GM19043 (cell line): ENCODE results near the gene CSF3R.

Source experiments
- ATAC-seq: cut with Tn5 transposase; IDR thresholded peaks from one replicate; pipeline ENCODE4 v1.9.1; 2021; ENCODE audit warnings: low read depth; ENCODE audit not compliant: unreplicated experiment

CSF3R gene

DNA sequence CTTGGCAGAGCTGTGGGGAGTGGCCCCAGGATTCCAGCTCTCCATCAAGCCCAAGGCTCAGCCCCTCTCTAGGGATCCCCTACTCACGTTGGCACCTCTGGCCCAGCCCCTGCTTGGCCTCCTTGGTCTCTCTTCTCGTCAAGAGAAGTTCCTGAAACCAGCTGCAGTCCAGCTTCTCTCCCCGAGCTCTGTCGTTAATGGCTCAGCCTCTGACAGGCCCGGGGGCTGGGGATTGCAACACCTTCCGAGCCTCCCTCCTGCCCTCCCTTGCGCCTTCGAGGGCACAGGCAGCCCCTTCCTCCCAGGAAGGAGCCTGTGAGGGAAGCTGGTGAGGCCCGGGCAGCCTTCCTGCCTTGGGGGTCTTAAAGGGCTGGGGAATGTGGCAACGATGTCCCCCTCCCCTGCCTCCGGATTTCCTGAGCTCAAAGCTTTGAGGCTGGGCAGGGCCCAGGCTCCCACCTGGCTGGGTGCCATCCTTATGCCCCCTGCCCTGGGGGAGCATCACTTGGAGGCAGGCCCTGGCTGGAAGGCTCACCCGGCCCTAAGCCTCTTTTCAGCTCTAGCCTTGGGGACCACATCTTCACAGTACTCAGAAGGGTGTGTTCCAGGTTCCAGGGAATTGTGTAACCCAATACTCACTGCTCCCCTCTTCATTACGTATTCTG is at the start of gene CSF3R:
Gene CSF3R (minus strand): TSS at position 190 of the 665 bp plus-strand sequence. CDS start 3,417 bp downstream, outside the sequence.
- no peak for ATAC-seq

- no peak for ATAC-seq
These were observed 49.1 kb upstream of the CSF3R start for GRCh38 chr1:36531833-36532232.

GRCh38 chr1:36530791-36531190 is 48.1 kb upstream of the CSF3R start:
- ATAC-seq, result no peak

DNA sequence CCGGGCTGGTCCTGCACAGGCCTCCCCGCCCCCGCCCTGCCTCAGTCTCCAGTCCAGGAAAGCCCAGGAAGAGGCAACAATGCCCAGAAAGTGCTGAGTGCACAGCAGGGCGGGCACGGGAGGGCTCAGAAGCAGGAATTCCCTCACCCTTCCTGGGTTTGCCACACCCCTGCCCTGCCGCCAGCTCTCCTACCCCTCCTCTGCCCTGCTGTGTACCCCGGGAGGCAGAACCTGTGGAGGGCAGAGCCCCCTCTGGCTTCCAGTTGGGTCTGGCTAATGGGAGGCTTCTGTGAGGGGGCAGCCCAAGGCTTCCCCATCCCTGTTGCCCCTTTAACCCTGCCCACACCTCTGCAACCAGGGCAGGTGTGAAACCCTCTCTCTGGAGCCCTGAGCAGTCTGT is 47.5 kb upstream of the CSF3R start:
- no peak for ATAC-seq

- ATAC-seq, result no peak
These were observed 47.1 kb upstream of the CSF3R start for GRCh38 chr1:36529769-36530260.

DNA sequence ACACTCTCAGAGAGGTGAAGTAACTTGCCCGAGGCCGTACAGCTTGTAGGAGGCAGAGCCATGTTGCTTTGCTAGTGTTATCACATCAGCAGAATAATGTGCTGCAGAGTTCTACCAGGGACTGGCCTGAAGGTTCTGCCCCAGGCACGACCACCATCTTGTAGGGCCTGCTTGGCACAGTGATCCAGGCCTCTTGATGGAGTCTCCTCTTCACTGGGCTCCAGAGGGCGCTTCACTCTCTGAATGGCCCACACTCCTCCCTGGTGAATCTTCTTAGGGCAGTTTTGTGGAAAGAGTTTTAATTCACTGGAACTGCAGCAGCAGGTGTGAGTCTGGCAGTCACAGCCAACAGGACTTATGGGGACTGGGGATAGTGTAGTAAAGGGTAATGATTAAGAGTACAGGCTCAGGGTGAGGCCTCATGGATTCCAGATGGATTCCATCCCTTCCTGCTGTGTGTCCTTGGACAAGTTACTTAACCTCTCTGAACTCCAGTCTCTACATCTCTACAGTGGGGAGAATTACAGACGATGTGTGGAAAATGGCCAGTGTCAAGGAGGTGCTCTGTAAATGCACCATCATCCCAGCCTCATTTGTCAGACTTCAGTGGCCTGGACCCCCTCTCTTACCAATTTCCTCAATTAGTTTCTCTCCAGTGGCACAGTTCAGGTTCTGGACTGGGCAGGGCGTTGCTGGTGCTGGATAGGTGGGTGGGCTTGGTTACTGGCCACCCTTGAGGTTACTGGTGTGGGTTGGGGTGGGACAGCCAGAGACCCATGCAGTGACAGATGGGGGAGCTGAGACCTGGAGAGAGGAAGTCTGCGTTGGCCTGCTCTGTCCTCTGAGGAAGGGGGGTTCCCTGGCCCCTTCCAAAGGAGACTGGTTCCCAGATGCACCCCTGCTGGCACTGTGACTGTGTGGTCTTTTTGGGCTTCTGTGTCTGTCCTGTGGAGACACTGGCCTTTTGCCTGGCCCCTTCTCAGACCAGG is 45.9 kb upstream of the CSF3R start:
- ATAC-seq, result no peak

GRCh38 chr1:36525166-36525565 is 42.5 kb upstream of the CSF3R start:
- no peak for ATAC-seq

DNA sequence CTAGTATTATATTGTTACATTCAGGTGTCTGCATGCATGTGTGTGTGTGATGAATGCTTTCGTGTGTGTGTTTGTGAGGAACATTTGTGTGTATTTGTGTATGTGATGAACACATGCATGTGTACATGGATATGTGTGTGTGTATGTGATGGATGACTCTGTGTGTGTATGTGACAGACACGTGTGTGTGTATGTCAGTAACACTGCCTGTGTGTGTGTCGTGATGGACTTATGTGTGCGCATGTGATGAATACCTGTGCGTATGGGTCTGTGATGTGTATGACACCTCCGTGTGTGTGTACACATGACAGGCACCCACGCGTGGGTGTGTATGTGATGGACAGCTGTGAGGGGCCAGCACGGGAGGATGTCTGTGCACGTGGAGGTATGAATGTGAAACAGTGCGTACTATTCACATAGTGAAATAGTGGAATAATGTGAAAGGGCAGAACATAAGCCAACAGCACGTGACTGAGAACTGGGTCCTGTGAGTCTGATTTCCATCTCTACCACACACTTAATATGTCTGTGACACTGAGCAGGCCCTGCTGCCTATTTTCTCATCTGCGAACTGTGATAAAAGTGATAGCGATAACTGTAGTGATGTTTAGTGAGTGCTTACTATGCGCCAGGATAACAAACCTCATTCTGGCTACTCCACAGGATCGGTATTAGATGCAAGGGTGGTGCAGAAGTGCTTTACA is 41.8 kb upstream of the CSF3R start:
- ATAC-seq, result no peak

GRCh38 chr1:36523850-36524249 is 41.1 kb upstream of the CSF3R start:
- ATAC-seq, result no peak

DNA sequence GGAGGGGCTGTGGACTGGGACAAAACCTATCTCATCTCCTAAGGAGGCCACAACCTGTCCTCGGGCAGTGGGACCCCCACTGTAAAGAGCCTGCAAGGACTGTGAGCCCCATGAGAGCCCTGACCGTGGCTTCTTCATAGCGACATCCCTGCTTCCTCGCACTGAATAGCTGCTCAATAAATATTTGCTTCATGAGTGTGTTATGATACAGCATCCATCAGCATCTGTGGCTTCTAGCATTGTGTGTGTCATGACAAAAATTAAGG is 40.5 kb upstream of the CSF3R start:
- ATAC-seq, result no peak

DNA sequence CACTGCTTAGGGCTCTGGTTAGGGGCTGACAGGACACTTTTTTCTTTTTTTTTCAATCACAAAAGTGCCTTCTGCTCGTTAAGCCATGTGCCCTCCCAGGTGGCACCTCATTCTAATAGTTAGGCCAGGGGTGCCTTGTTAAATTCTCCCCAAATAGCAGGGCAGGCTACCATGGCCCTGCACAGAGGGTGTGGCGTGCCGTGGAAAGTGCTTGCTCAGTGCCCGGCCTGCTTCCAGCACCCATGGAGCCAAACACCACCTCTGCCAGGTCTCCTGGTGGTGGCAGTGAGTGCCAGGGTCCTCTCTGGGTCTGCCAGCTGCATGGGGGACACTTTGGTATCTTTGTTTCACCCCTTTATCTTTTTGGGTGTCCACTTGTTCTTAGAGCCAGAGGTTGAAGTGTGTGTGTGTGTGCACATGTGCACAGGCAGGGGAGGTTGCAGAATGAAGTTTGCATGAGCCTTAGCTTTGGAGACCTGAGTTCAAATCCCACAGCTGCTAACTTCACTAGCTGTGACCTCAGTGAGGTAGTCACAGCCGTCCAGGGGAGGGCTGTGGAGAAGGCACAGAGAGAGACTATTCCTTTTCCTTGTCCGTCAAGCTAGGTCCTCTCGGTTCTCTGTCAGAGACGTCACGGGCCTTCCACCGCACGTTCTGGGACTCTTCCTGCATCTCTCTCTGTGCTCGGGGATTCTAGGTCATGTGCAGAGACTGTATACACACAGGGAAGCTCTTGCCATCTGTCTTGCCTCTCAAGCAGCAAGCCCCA is 39.9 kb upstream of the CSF3R start:
- no peak for ATAC-seq

- no peak for ATAC-seq
These were observed 39.3 kb upstream of the CSF3R start for GRCh38 chr1:36522021-36522420.

DNA sequence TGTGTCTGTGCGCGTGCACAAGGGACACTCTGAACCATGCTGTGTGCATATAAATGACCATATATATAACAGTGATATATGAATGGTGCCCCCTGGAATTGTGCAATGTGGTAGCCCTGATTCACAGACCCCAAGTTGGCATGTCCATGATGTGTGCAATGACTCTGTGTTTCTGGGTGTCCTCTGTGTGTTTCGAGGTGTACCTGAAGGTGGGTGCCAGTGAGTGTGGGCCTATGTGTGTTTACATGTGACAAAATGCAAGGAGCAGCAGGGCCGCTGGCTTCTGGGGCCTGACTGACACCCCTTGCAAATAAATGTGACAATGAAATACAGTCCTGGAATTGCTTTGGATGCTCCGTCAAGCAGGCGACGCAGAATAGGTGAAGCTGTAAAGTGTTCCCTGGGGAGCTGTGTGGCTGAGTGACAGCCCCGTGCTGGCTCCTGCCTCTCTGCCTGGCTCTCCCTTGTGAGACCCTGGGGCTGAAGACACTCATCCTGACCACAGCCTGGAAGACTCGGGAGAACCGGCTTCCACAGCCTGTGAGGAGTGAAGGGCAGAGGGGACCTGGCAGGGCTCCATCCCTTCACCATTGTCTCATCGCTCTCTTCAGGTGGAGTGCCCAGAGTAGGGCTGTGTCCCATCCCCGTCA is 38.2 kb upstream of the CSF3R start:
- no peak for ATAC-seq

DNA sequence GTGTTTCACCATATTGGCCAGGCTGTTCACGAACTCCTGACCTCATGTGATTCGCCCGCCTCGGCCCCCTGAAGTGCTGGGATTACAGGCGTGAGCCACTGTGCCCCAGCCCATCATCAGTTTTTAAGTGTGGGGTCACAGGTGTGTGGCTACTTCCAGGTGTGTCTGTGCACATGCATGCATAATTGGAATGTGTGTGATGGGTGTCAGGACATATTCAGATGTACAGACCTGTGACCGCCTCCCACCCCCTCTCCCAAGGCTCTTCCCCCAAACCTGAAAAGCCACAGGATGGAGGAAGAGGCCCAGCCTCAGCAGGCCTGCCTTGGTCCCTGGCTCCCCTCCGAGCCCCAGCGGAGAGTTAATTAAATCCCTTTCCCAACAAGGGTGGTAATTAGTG is 37.3 kb upstream of the CSF3R start:
- no peak for ATAC-seq

GRCh38 chr1:36517011-36517771 is 34.5 kb upstream of the CSF3R start:
- ATAC-seq, result no peak

GRCh38 chr1:36516372-36517010 is 33.8 kb upstream of the CSF3R start:
- ATAC-seq, result no peak

DNA sequence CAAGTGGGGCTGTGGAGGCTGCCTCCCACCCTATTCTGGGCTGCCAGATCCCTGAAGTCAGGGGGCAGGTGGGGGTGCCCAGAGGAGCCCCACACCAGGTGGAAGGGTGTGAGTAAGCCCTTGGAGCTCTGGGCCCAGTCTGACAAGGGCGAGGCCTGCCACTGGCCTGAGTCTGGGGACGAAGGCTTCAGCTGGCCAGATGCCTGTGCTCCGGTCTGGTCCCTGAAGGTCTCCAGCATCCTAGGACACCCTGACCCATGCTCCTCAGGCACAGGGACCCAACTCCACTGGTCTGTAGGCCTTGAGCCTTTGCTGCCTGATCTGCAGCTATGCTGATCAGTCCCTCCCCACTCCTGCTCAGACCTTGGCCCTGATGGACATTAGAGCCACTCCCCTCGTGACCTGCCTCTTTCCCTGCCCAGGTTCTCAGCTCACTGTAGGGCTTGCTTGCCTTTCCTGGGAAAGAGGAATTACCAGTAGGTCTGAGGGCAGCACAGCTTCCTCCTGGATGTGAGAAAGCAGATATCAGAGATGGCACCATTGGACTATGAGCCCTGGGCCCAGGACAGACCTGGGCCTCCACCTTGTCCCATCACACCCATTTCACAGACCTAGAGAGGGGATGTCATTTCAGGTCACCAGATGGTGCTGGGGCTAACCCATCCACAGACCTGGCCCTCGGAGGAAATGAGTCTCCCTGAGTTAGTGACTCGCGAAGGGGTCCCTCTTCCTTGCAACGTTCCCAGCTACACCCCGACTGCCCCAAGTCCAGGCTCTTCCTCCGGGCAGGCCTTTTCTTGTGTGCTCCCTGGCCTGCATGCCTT is 32.8 kb upstream of the CSF3R start:
- no peak for ATAC-seq

DNA sequence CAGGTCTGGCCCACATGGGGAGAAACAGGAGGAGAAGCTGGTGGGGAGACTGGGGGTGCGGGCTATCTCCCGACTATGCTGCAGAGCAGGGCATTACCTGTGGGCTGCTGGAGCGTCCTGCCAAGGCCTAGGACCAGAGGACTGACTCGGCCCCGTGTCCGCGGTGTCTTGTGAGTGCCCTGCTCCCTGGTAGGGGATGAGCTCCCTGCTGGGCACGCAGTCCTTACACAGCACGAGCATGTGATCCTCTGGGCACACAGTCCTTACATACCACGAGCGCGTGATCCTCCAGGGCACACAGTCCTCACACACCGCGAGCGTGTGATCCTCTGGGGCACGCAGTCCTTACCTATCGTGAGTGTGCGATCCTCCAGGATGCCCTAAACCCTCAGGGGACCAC is 31.8 kb upstream of the CSF3R start:
- no peak for ATAC-seq
